H1 (cell line): ENCODE results near the gene CACNA2D1. TPM values are rescaled to one million over a fixed set of nuclear protein-coding genes. Genes with fewer than 3 reads are reported as not detected.

Experiments used
- EGR1 ChIP-seq: IDR thresholded peaks from 2 replicates; pipeline ENCODE4 v1.6.1; 2011; ENCODE audit warnings: low read depth, low read length, borderline replicate concordance
- FOSL1 ChIP-seq: IDR thresholded peaks from 2 replicates; pipeline ENCODE4 v1.6.1; 2011; ENCODE audit warnings: mild to moderate bottlenecking, low read depth, low read length, moderate library complexity; ENCODE audit not compliant: insufficient read depth
- GABPA ChIP-seq: IDR thresholded peaks from 2 replicates; pipeline ENCODE4 v1.6.1; 2011; ENCODE audit warnings: mild to moderate bottlenecking, low read length, moderate library complexity, borderline replicate concordance; ENCODE audit not compliant: insufficient read depth
- polyA plus RNA-seq, 7 experiments: library from polyadenylated mRNA; depleted of rRNA in 3 of 7; stranded (reverse) in 5 of 7; unstranded in 2 of 7; fragments of >200 nt in 5 of 7; fragments of 200-250 nt in 2 of 7; gene quantifications; 1 replicate in 5 of 7; 2 replicates in 1 of 7; 4 replicates in 1 of 7; pipeline versions ENCODE4 v1.2.1 to v1.2.3, GENCODE V29; 2011 to 2013; ENCODE audit warnings: missing spikeins in 2 of 7, mixed read lengths in 2 of 7
- total RNA-seq: library from RNA; stranded (reverse); fragmentation: NEBNext Ultra II Directional; extraction: Animal tissue kit (Norgen Biotek cat#: 25700); gene quantifications from 2 replicates; pipeline ENCODE4 v1.2.1, GENCODE V29; 2021

CACNA2D1 gene
- total and polyA plus RNA-seq, 2 of the 8 experiments (the other 6 are each of a cell fraction or from before 2014, with no cell fraction given) = 4.3 to 27.3 TPM

- TF ChIP-seq EGR1 (no peak), GABPA (no peak), FOSL1 (no peak)
Observed at GRCh38 chr7:82423446-82423845, 20.1 kb downstream of the CACNA2D1 start (continued).
